Stimulated activated effector memory CD8-positive, alpha-beta T cell treated with anti-CD3 and anti-CD28 coated beads, Interleukin-12 subunit alpha, Interleukin-12 subunit beta, amount 100 ng/mL, for 72 hours (primary cell): ENCODE measurements around the gene TGFBR1.
"Not testable (repeated sequence)": the region's sequence is repeated elsewhere in the genome, so short reads cannot be mapped to it uniquely, and the experiment has no call there.

ENCODE experiments used
- ATAC-seq: fragments of 150-1000 bp; cut with Tn5 transposase; 2 replicates; pipeline ENCODE4 v1.10.0; 2021
- DNase-seq, 2 donors: peaks; one replicate each; pipeline ENCODE4 v3.0.0; 2021 to 2022; ENCODE audit warnings: low spot score in 2 of 2
- H3K27ac Mint-ChIP-seq: one replicate; pipeline ENCODE4 v1.8.0; 2022; ENCODE audit warnings: mild to moderate bottlenecking, mixed read lengths
- H3K36me3 Mint-ChIP-seq: one replicate; pipeline ENCODE4 v1.8.0; 2022; ENCODE audit warnings: mild to moderate bottlenecking, mixed read lengths
- H3K4me1 Mint-ChIP-seq: one replicate; pipeline ENCODE4 v1.8.0; 2022; ENCODE audit warnings: mixed read lengths
- H3K4me3 Mint-ChIP-seq: one replicate; pipeline ENCODE4 v1.8.0; 2022; ENCODE audit warnings: mild to moderate bottlenecking, mixed read lengths
- H3K9me3 Mint-ChIP-seq: one replicate; pipeline ENCODE4 v1.8.0; 2022; ENCODE audit warnings: mixed read lengths

The TGFBR1 gene

DNA sequence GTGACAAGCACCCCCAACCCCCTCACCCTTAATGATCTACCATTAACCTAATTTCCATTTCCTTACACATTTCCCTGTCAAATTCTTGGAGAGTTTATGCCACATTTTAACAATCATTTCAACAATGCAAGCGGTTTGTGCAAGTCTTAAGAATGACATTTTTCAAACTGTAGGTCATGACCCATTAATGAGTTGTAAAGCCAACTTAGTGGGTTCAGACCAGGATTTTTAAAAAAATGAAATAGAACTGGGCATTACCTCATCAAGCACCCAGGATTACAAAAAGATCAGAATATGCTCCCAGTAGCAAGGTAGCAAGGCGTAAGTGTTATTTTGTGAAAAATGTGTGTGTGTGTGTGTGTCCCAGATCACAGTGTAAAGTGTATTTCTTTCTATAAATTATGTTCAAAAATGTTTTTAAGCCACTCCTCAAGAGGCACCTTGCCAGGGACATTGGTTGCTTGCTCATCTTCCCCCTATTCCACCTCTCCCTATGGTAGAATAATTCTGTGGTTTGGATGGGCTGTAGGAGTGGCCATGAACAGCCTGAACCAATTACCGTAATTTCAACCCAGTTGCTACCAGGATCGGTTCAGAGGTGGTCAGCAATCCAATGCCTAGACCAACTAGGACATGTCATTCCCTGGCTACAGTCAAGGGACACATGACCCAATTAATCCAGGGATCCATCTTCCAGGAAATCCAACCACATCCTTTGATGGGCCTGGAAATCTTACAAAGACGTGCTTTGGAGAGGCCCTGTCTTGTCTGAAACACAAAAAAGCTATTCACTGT is 14.4 kb upstream of the TGFBR1 start:
- peaks cover 5% of the 10 kb centered on the region for H3K36me3 Mint-ChIP-seq
- ATAC-seq (no peak), DNase-seq (no peak)
- H3K4me1 Mint-ChIP-seq: peaks cover 73% of the 10 kb centered on the region
- peak overlapping the region; percentile 98 for H3K27ac Mint-ChIP-seq
- H3K4me3 Mint-ChIP-seq: no peak overlapping the region
- no peaks in the 10 kb centered on the region for H3K9me3 Mint-ChIP-seq

DNA sequence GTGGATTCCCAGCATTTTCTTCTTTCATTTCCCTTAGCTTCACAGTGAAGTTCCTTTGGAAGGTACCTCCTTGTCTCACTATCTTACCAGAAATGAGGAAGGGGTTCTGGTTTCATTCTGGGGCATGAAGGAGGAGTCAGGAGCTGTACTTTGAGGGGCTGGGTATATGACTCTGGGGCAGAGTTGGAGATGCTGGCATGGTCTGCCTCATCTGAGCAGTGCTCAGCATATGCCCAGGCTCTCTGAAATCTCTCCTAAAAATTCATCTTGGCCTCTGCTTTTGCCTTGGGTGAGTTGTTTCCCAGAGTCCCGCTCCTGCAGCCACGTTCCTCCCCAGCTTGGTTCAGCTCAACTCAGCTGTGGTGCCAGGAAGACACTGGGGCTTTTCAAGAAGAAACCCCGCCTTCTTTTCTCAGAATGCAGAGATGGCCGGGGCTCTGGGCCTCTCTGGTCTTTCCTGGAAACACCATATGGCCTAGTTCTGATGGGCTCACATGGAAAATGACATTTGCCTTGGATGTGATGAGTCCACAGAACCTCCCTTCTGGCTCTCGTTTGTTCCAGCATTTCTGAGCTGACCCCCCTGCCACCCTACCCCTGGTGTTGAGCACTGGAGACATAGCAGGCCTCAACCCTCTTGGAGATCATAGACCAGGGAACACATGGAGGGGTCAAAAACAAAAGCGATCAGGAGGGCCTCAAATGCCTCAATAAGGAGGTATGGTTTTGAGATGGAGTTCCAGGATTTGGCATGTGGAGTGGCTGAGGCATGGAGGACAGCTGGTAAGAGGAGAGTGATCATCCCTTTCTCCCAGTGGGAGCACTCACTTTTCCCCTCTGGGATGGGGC is 12.0 kb upstream of the TGFBR1 start:
- ATAC-seq (peak; percentile 89), DNase-seq (peak; percentile 44 to 82)
- Mint-ChIP-seq H3K4me1 (peaks cover 72% of the 10 kb centered on the region), H3K4me3 (peak overlapping the region; percentile 72), H3K27ac (peak overlapping the region; percentile 98), H3K36me3 (peaks cover 5% of the 10 kb centered on the region), H3K9me3 (no peaks in the 10 kb centered on the region)

DNA sequence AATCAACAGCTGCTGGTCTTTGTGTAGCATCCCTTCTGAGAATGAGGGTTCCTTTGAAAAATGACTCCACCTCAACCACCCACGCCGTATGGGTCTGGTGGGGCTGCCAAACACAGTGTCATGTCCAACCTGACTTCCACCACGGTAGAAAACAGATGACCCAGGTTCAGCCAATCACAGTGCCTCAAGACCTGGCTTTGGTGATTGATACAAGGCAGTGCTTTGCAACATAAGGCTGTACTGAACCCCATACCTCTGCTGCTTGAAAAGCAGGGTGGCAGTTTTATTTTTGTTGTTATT is 11.5 kb upstream of the TGFBR1 start:
- Mint-ChIP-seq H3K4me1 (peaks cover 77% of the 10 kb centered on the region), H3K27ac (peak overlapping the region; percentile 98), H3K4me3 (peak overlapping the region; percentile 72), H3K36me3 (peaks cover 5% of the 10 kb centered on the region), H3K9me3 (no peaks in the 10 kb centered on the region)
- ATAC-seq (peak; percentile 94), DNase-seq (peak in 1 of 2 donors; percentile 47)

DNA sequence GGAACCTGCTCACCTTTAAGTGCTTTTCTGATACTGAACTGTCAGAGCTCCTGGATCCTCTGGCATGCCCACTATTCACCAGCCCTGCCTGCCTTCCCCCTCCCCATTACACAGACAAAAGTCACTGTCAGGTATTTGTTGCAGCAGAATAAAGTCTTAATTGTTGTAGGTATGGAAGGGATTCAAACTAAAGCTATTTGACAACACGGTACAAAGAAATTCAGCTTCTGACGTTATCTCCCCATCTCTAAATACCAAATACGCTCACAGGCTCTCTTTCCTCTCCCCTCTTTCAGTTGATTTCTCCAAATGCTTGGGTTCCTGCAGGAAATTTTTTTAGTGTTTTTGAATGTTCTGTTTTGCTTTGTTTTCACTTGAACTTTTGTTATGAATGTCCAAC is 9.3 kb upstream of the TGFBR1 start:
- DNase-seq (no peak), ATAC-seq (no peak)
- peaks cover 5% of the 10 kb centered on the region for H3K36me3 Mint-ChIP-seq
- H3K4me3 Mint-ChIP-seq: no peak overlapping the region
- H3K27ac Mint-ChIP-seq: no peak overlapping the region
- peaks cover 78% of the 10 kb centered on the region for H3K4me1 Mint-ChIP-seq
- peaks cover 3% of the 10 kb centered on the region for H3K9me3 Mint-ChIP-seq

- no peak for DNase-seq
- Mint-ChIP-seq H3K4me3 (no peak overlapping the region), H3K27ac (peak overlapping the region; percentile 8), H3K4me1 (peaks cover 75% of the 10 kb centered on the region), H3K36me3 (peaks cover 5% of the 10 kb centered on the region), H3K9me3 (peaks cover 3% of the 10 kb centered on the region)
- no peak for ATAC-seq
These were observed 8.5 kb upstream of the TGFBR1 start for GRCh38 chr9:99096409-99096808.

DNA sequence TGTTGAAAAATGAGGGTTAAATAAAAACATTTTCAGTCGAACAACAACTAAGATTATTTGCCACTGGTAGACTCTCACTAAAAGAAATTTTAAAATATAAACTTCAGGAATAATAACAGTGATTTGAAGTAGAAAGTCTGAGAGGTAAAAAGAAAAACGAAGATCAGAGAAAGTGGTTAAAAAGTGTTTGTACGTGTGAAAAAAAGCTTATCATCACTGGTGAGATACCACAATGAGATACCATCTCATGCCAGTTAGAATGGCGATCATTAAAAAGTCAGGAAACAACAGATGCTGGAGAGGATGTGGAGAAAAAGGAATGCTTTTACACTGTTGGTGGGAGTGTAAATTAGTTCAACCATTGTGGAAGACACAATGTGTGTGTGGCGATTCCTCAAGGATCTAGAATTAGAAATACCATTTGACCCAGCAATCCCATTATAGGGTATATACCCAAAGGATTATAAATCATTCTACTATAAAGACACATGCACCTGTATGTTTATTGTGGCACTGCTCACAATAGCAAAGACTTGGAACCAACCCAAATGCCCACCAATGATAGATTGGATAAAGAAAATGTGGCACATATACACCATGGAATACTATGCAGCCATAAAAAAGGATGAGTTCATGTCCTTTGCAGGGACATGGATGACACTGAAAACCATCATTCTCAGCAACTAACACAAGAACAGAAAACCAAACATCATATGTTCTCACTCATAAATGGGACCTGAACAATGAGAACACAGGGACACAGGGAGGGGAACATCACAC is 4.9 kb upstream of the TGFBR1 start:
- not testable (repeated sequence) for DNase-seq, H3K27ac Mint-ChIP-seq, H3K9me3 Mint-ChIP-seq, H3K36me3 Mint-ChIP-seq, ATAC-seq, H3K4me3 Mint-ChIP-seq
- peaks cover 61% of the 10 kb centered on the region for H3K4me1 Mint-ChIP-seq

DNA sequence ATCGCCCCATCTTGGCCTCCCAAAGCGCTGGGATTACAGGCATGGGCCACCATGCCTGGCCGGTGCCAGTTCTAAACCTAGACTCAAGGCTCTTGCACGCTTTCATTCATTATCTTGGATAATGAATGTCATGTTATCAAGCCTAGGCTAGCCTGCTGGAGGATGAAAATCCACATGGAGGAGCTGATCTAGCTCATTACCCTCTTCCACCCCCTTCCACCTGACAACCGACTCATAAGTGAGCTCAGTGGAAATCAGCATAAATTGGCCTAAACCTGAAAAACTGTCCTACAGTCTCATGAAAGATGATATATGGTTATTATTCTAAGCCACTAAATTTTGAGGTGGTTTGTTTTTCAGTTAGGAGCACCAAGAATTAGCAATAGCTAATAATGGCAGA is 3.6 kb upstream of the TGFBR1 start:
- peaks cover 6% of the 10 kb centered on the region for H3K36me3 Mint-ChIP-seq
- H3K4me3 Mint-ChIP-seq: no peak overlapping the region
- DNase-seq (no peak), ATAC-seq (no peak)
- peaks cover 3% of the 10 kb centered on the region for H3K9me3 Mint-ChIP-seq
- H3K4me1 Mint-ChIP-seq: peaks cover 58% of the 10 kb centered on the region
- H3K27ac Mint-ChIP-seq: no peak overlapping the region

DNA sequence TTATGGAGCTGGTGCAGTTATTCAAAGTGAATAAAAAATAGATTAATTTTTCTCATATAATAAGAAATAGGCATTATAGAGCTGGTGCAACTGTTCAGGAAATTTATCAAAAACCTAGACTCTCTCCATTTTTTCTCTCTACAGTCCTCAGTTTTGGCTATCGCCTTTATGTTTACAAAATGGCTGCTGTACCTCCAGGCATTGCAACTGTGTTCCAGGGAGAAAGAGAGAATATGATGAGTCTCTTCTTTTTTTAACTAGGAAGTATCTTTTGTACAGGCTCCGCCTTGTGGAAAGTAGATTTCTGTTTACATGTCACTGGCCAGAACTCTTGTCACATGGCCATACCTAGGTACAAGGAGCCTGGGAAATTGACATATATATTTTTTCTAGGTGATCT is 3.1 kb upstream of the TGFBR1 start:
- Mint-ChIP-seq H3K4me1 (peaks cover 58% of the 10 kb centered on the region), H3K4me3 (no peak overlapping the region), H3K36me3 (peaks cover 6% of the 10 kb centered on the region), H3K9me3 (peaks cover 3% of the 10 kb centered on the region), H3K27ac (no peak overlapping the region)
- ATAC-seq (no peak), DNase-seq (no peak)

- Mint-ChIP-seq H3K36me3 (peaks cover 10% of the 10 kb centered on the region), H3K9me3 (peaks cover 3% of the 10 kb centered on the region), H3K4me3 (peak overlapping the region; percentile 88), H3K4me1 (peaks cover 60% of the 10 kb centered on the region), H3K27ac (peak overlapping the region; percentile 95)
- no peak for ATAC-seq
- DNase-seq: no peak
These were observed 1.6 kb upstream of the TGFBR1 start for GRCh38 chr9:99103054-99103895.

GRCh38 chr9:99103901-99104458 is 933 bp upstream of the TGFBR1 start:
- DNase-seq: no peak
- H3K4me1 Mint-ChIP-seq: peaks cover 66% of the 10 kb centered on the region
- no peak for ATAC-seq

DNA sequence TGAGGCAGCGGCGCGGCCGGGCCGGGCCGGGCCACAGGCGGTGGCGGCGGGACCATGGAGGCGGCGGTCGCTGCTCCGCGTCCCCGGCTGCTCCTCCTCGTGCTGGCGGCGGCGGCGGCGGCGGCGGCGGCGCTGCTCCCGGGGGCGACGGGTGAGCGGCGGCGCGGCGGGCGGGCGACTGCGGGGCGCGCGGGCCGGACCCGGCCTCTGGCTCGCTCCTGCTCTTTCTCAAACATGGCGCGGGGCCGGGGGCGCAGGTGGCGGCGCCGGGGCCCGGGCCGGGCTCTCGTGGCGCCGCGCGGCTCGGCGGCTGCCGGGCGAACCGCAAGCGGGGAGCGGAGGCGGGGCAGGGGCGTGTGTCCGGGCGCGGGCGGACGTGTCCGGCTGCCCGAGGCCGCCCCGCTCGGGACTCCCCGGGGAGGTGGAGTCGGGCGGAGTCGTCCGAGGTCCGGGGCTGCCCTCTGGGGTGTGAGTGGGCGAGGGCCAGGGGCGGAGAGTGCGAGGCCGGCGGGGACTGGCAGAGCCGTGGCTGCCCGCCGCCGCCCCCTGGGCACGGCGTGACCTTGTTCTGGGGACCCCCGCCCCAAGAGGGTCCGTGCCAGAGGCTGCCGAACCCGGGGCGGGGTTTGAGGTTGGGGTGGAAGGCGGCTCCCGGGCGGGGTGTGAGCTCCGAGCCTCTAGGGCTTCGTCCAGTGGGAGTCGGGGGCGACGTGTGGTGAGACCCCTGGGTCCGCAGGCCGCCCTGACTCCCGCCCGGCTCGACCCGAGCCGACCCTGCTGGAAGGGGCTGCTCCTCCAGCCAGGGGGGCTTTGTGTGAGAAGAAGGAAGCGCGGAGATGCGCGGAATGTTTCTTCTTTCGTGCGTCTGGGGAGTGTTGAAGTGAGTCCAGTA is 485 bp downstream of the TGFBR1 start:
- peak overlapping the region; percentile 95 for H3K27ac Mint-ChIP-seq
- peak; percentile 52 for ATAC-seq
- H3K4me1 Mint-ChIP-seq: peaks cover 68% of the 10 kb centered on the region
- peak overlapping the region; percentile 88 for H3K4me3 Mint-ChIP-seq
- no peaks in the 10 kb centered on the region for H3K9me3 Mint-ChIP-seq
- H3K36me3 Mint-ChIP-seq: peaks cover 12% of the 10 kb centered on the region
- peak; percentile 52 to 87 for DNase-seq

More at GRCh38 chr9:99103901-99104458, 933 bp upstream of the TGFBR1 start:
- Mint-ChIP-seq H3K4me3 (peak overlapping the region; percentile 88), H3K36me3 (peaks cover 12% of the 10 kb centered on the region), H3K9me3 (peaks cover 3% of the 10 kb centered on the region), H3K27ac (peak overlapping the region; percentile 95)

GRCh38 chr9:99106044-99106375 is 1.1 kb downstream of the TGFBR1 start:
- Mint-ChIP-seq H3K27ac (peak overlapping the region; percentile 72), H3K4me3 (peak overlapping the region; percentile 88)

DNA sequence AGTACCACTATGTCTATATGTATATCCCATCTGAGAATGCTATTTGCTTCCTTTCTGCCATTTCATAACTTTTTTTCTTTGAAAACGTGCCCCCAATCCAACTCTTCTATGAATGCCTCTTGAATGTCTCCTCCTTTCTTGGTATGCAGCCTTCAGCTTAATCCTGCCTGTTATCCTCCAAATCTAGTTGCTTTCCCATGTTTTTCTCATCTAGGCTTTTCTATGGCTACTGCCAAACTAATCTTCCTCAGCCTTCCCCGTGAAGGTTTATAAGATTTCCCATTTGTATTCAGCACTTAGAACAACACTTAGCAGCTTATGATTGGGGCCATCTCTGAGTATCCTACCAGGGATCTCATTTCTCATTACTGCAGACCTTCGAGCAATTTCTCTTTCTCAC is 2.5 kb downstream of the TGFBR1 start:
- peak overlapping the region; percentile 46 for H3K27ac Mint-ChIP-seq
- peak overlapping the region; percentile 88 for H3K4me3 Mint-ChIP-seq
- H3K4me1 Mint-ChIP-seq: peaks cover 76% of the 10 kb centered on the region
- H3K36me3 Mint-ChIP-seq: peaks cover 12% of the 10 kb centered on the region
- ATAC-seq (no peak), DNase-seq (no peak)
- no peaks in the 10 kb centered on the region for H3K9me3 Mint-ChIP-seq

More at GRCh38 chr9:99106044-99106375, 1.1 kb downstream of the TGFBR1 start:
- peaks cover 12% of the 10 kb centered on the region for H3K36me3 Mint-ChIP-seq
- ATAC-seq: no peak
- peaks cover 67% of the 10 kb centered on the region for H3K4me1 Mint-ChIP-seq
- H3K9me3 Mint-ChIP-seq: no peaks in the 10 kb centered on the region
- DNase-seq: no peak
